NCI-H1930 (cell line): Measurements from ENCODE around the gene ACTR3.
A peak's percentile ranks its signal among the peaks of the same experiment; 100 is the strongest.
"Not testable (repeated sequence)": the region's sequence is repeated elsewhere in the genome, so short reads cannot be mapped to it uniquely, and the experiment has no call there.

Source experiments
- DNase-seq, 2 experiments: peaks; one replicate each; lab custom pipeline; 2025; lab: John Stamatoyannopoulos, UW

Gene ACTR3

DNA sequence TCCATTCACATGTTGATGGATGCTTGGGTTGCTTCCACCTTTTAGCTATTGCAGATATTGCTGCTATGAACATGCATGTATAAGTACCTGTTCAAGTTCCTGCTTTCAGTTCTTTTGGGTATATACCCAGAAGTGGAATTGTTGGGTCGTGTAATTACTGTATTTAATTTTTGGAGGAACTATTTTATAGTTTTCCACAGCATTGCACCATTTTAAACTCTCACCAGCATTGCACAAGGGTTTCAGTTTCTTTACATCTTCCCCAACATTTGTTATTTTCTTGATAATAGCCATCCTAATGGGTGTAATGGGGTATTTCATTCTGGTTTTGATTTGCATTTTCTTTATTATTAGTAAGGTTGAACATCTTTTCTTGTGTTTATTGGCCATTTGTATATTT lies 16.0 kb downstream of the ACTR3 start:
- no peak for DNase-seq

DNA sequence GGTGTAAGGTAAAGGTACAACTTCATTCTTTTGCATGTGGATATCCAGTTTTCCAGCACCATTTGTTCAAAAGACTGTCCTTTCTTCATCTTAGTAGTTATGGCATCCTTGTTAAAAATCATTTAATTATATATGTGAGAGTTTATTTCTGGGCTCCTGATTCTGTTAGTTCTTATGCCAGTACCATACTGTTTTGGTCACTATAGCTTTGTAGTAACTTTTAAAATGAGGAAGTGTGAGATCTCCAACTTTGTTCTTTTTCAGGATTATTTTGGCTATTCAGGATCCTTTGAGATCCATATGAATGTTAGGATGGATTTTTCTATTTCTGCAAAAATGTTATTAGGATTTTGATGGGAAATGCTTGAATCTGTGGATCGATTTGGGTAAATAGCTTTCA lies 16.8 kb downstream of the ACTR3 start:
- DNase-seq, result no peak

DNA sequence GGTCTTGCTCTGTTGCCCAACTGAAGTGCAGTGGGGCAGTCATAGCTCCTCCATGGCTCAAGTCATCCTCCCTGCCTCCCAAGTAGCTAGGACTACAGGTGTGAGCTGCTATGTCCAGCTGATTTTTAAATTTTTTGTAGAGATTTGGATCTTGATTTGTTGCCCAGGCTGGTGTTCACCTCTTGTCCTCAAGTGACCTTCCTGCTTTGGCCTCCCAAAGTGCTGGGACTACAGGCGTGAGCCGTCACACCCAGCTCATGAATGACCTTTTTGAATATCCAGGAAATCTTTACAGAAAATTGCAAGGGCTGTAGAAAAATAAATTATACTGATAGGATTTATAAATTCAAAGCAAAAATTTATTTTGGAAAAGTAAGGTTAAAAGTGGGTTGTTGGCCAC lies 17.4 kb downstream of the ACTR3 start:
- DNase-seq, result no peak

DNA sequence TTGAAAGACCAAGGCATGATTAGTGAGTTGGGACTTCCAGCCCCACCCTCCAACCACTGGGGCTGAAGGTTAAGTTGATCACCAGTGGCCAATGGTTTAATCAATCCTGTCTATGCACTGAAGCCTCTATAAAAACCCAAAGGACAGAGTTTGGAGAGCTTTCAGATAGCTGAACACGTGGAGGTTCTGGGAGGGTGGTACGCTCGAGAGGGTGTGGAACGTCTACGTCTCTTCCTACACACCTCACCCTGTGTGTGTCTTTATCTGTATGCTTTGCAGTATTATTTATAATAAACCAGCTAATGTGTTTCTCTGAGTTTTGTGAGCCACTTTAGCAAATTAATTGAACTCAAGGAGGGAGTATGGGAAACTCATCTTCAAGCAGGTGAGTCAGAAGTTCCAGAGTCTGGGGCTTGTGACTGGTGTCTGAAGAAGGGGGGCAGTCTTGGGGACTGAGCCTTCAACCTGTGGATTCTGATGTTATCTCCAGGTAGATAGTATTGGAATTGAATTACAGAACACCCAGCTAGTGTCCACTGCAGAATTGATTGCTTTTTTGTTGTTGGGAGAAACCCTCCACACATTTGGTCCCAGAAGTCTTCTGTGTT lies 20.3 kb downstream of the ACTR3 start:
- DNase-seq, result no peak

DNA sequence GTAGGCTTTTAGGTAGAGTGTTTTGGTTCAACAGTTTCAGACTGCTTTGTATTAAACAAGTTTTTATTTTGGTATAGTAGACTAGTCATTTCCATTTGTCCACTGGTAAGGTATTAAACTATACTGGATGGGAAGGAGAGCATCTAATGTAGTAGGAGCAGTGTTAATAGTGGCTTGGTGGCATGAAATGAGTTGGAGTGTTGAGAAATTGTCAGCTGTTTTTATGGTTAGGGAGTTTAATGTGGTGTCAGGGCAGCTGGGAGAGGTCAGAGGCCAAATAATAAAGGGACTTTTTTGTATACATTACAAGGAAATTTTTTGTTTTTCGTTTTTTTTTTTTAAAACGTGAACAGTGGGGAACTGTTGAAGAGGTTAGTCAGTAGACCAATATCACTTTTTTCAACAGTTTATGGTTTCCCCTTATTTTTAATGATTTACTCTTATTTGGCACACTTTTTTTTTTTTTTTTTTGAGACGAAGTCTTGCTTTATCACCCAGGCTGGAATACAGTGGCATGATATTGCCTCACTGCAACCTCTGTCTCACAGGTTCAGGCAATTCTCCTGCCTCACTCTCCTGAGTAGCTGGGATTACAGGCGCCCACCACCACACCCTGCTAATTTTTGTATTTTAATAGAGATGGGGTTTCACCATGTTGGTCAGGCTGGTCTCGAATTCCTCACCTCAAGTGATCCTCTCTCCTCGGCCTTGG lies 21.2 kb downstream of the ACTR3 start:
- no peak for DNase-seq

DNA sequence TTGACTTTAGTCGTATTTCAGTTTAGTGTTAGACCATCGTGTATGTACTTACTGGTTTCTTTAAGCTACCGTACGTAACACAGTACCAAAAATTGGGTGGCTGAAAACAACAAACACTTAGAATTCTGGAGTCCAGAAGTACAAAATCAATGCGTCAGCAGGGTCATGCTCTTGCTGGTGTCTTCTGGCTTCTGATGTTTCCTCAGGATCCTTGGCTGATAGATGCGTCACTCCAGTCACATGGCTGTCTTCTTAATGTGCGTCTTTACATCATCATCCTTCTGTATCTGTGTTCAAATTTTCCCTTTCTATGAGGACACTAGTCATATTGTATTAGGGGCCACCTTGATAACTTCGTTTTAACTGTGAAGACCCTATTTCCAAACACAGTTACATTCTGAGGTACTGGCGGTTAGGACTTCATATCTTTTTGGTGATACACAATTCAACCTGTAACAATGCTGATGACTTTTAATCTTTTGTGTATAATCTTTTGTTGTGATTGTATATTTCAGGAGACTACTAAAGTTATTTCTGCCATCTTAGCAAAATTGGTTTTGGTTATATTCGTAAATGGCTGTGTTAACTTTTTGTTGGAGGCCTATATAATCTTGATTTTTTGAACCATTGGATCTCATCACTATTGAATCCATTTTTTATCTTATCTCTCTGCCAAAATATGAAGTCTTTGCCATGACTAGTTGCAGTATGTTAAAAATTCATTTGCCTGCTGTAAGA lies 25.4 kb downstream of the ACTR3 start:
- DNase-seq, result no peak

DNA sequence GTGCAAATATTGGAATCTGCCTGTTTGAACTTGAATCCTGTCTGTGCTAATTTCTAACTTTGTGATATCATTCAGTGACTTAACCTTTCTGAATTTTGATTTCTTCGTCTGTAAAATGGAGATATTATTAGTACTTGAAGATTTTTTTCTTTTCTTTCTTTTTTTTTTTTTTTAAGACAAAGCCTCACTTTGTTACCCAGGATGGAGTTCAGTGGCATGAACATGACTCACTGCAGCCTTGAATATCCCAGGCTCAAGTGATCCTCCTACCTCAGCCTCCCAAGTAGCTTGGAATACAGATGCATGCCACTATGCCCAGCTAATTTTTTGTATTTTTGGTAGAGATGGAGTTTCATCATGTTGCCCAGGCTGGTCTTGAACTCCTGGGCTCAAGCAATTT lies 28.3 kb downstream of the ACTR3 start:
- no peak for DNase-seq

DNA sequence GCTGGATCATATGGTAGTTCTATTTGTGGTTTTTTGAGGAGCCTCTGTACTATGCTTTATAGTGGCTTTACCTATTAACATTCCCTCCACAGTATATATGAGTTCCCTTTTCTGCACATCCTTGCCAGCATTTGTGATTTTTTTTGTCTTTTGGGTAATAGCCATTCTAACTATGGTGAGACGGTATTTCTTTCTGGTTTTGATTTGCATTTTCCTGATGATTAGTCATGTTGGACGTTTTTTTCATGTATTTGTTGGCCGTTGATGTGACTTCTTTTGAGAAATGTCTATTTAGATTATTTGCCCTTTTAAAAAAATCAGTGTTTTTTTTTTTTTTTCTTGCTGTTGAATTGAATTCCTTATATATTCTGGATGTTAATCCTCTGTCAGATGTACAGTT lies 31.1 kb downstream of the ACTR3 start:
- no peak for DNase-seq

DNA sequence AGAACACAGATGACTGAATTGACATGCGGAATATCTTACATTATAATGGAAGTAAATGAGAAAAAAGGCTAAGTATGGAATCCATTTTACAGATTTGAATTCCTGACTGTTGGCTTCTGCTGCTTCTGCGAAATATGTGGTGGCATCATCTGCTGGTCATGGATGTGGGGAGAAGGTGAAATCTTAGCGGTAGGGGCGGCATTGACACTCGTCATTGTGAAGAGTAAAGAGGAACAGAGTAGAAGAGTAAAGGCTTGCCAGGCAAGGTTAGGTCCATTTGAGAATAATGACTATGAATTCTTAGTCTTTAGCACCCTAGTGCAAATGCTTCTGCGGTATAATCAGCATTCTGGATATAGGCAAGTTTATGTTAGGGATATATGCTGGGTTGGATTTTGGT lies 32.4 kb downstream of the ACTR3 start:
- DNase-seq, result no peak

DNA sequence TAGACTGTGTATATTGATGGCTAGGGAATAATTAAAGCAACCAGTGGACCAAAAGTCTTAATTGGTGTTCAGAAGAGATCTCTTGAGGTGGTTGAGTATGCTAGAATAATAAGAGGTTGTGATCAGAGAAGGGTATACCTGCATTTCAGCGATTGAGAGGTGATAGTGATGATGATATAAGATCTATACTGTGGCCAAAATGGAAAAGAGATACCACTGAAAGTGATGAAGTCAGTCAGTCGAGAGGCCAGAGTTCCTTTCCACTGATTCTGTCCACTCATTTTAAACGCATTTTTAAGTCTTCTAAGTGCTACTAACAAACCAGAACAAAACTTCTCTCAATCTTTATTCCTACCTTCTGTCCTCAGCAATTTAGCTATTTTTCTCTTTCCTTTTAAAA lies 32.9 kb downstream of the ACTR3 start:
- DNase-seq, result no peak

DNA sequence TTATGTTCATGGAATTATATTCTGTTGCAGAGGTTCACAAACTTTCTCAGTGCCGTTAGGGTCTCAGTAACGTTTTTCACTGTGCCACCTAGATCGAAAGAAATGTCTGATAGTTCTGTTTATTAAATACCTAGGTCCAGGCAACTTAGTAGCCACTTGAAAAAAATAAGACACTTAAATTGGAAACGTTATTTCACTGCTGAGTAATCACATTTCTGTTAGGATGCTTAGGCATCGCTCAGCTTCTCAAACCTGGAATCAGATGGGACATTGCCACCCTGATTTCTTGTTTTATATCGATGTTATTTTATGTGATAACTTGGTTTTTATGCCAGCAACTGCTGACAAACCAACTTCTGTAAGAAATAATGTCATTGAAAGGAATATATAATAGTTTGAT lies 36.0 kb downstream of the ACTR3 start:
- no peak for DNase-seq

DNA sequence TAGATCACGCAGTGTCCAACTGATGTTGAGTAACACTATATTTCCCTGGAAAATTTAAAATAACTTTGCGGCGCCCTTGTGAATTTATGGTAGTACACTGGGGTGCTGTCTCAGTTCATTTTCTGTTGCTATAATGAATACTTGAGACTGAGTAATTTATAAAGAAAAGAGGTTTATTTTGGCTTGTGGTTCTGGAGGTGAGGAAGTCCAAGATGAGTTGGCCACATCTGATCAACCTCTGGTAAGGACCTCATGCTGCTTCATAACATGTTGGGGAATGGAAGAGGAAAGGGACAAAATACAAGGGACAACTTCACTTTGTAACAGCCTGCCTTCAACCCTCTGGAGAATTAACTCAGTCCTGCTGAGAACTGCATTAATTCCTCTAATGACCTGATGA lies 36.4 kb downstream of the ACTR3 start:
- DNase-seq, result no peak

DNA sequence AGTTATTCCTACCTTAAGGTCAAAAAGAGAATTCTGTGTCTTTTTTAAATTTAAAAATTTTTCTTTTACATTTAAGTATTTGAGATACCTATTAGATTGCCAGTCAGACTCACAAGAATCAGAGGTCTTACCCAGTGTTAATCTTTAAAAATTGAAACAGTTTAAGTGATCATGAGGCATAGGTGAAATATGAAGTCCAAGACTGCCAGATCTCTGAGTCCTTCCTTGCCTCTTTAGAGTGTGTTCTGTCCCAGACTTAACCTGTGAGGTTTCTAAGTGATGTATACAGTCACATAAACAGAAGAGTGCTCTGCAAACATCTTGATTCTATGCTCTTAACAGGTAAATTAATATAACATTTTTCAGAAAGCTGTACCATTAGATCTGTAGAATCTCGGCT lies 40.6 kb downstream of the ACTR3 start:
- no peak for DNase-seq

DNA sequence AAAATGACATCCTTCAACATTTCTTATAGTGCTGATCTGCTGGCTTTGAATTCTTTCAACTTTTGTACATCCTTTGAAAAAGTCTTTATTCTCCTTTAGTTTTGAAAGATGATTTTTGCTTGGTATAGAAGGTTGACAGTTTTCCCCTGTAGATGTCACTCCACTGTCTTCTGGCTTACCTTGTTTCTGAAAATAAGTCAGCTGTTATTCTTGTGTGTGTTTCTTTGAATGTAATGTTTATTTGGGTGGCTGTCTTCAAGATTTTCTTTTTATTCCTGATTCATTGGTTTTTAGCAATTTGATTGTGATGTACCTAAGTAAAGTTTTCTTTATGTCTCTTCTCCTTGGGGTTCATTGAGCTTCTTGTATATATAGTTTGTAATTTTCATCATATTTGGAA lies 47.6 kb downstream of the ACTR3 start:
- no peak for DNase-seq

DNA sequence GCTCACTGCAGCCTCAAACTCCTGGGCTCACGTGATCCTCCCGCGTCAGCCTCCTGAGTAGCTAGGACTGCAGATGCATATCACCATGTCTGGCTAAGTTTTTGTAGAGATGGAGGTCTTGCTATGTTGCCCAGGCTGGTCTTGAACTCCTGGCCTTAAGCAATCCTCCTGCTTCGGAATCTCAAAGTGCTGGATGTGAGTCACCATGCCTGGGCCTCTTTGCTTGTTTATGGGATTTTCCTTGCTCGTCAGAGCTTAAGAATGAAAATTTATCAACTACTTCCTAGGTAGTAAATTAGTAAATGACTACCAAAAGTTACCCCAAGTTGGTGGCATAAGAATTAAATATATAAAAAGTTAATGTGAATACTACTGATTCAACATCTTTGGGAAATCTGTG lies 51.0 kb downstream of the ACTR3 start:
- DNase-seq, result no peak

DNA sequence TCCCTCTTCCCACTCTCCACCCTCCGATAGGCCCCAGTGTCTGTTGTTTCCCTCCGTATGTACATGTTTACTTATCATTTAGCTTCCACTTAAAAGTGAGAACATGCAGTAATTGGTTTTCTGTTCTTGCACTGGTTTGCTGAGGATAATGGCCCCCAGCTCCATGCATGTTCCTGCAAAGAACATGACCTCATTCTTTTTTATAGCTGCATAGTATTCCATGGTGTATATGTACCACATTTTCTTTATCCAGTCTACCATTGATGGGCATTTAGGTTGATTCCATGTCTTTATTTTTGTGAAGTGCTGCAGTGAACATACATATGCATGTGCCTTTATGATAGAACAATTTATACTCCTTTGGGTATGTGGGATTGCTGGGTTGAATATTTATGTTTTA lies 55.9 kb downstream of the ACTR3 start:
- DNase-seq, result not testable (repeated sequence)

DNA sequence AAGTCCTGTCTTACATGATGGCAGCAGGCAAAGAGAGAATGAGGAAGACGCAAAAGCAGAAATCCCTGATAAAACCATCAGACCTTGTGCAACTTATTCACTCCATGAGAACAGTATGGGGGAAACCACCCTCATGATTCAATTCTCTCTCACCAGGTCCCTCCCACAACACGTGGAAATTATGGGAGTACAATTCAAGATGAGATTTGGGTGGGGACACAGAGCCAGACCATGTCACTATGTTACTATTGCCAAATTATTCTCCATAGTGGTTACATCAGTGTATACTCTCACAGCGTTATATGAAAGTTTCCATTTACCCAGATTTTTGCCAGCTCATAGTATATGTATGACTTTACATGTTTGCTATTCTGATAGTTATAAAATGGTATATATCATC lies 61.0 kb downstream of the ACTR3 start:
- DNase-seq, result not testable (repeated sequence)

DNA sequence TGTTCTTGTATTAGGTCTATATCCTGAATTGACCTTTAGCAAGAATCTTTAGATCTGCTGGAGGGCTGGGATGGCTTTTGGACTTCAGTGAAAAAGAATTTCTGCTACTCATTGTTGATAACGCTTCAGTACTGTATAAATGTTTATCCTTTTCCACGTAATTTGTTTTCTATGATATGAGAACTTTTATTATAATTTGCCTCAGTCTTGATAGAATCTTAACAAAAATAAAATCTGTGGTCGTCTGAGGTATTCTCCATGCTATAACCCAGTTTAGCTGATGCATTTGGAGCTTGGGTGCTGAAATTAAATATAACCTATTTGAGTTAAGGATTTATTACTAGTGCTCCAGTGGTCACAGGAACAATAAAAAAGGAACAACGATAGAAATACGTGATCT lies 71.1 kb downstream of the ACTR3 start:
- DNase-seq, result no peak

DNA sequence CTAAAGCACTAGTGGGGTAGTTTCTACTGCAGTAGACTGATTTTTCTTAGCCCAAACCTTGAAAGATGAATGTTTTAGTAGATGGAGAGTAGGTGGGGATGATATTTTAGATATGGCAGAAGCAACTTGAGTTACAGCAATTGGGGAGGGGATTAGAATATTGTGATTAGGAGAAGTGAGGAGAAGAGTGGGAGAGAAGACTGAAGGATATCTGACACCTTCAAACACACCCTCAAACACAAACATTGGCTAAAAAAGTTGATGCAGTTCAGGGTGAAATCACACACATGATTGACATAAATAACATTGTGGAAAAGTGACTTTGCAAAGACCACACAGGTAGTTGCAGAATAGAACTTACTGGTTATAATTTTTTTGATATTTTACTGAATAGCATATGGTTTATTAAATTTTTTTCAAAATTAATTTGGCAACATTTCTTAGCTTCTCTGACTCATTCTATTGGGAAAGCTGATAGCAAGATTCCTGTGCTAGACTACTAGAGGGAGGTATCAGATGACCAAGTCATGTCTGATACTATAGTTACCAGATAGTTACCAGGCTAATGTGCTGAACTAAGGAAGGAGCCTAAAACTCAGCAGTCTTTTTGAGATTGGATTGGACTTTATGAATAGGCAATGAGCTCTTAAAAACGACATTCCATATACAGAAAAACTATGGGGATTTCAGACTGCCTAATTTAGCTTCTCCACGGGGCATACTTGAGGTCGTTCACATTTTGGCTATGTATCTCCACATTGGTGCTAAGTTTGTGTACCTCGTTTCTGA lies 73.0 kb downstream of the ACTR3 start:
- DNase-seq, result no peak

DNA sequence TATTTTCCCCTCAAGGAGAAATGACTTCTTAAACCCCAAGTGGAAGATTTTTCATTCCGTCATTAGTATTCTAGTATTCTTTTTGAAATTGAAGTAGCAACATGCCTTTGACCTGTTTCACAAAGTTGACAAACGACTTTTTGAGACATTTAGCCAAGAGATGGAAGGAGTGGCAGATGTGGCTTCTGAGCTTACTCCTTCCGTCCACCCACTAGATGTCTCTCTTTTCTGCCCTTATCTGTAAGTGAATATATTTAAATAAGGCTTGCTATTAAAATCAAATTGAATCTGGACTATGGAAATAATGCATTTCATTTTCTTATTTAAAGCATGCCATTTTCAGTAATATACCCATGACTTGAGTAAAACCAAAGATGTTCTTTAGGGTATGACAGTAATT lies 74.1 kb downstream of the ACTR3 start:
- no peak for DNase-seq

DNA sequence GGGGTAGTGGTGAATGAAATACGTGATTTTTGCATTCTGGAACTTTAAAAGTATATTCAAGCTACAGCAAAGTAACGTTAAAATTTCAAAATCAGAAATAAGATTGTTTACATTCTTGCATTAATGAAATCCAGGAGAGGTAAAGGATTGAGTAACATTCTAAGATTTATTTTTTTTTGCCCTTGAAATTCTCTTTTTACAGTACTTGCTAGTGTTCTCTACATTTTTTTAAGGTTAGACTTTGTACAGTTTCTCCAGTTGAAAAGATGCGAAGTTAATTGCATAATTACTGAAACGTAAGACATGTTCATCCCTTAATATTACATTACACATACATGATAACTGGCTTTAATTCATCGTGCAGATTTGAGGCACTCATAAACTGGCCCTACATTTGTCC lies 74.5 kb downstream of the ACTR3 start:
- DNase-seq, result no peak

DNA sequence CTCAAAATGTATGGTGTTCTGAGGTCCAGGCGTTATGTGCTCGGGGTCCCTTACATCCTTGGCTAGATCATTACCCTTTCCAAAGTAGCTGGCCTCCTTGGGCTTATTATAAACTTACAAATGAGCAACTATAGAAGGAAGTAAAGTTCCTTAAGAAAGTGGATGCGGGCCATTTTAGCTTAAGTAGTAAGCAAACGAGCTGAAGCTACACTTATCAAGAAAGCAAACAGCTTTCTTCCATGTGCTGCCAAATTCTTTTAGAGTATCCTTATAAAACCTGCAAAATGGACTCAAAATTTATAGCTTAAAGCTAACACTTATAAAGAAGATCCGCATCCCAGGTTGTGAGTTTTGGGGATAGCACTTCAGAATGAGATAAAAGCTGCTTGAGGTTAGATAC lies 75.3 kb downstream of the ACTR3 start:
- DNase-seq, result no peak

DNA sequence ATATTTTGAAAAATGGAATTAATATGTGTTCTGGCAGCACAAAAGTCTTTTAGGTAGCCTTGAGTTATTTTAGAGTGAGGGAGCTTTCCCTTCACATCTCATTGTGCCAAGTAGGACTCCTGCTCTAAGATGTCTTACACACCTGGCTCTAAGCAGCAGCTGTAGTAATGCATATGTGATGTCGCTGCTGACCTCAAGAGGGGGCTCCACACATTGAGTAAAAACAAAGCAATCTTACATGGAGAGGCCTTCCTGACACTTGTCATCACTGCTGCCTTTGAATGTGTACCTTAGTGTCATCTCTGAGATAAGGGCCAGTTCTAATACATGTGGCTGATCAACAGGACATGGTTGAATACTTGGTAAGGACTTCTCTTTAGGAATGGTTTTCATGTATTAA lies 75.8 kb downstream of the ACTR3 start:
- peak in 1 of 2 experiments; percentile 22 for DNase-seq
